NOMO-1 (cell line): ENCODE measurements around the gene RAB22A.

Experiments
- DNase-seq, 2 experiments: peaks; one replicate each; lab custom pipeline; 2025; ENCODE audit not compliant: unreplicated experiment in 2 of 2; lab: John Stamatoyannopoulos, UW

RAB22A gene, protein sequence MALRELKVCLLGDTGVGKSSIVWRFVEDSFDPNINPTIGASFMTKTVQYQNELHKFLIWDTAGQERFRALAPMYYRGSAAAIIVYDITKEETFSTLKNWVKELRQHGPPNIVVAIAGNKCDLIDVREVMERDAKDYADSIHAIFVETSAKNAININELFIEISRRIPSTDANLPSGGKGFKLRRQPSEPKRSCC

DNA sequence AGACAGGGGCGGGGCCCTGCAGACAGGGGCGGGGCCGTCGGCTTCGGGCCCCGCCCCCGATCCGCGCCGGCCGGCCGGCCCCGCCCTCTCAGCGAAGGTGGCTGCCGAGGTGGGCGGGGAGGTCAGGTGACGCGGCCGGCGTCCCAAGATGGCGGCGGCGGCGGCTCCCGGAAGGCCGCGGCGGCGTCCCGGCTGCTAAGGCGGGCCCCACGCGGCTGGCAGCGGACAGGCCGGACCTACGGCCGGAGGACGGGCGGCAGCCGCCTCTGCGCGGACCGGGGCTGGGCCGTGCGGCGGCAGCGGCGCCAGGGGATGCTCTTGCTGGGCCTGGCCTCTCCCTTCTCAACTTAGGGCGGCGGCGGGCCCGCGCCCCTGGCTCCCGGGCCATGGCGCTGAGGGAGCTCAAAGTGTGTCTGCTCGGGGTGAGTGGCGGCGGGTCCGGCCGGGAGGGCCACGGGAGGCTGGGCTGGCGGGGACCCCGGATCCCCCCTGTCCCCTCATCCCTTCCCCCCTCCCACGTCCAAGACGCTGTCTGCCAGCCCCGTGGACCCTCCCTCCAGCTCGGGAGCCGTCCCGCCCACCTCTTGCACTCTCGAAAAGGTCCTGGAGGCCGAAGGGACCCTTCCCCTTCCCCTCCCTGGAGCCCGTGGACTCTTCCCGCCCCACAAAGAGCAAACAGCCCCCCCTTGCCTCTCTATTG, at the start of gene RAB22A:
Gene RAB22A, plus strand, starts transcription at position 125 of the 700 bp plus-strand sequence. Its CDS starts 262 bp downstream, at position 387.
- DNase-seq, result peak; percentile 65 to 85

DNA sequence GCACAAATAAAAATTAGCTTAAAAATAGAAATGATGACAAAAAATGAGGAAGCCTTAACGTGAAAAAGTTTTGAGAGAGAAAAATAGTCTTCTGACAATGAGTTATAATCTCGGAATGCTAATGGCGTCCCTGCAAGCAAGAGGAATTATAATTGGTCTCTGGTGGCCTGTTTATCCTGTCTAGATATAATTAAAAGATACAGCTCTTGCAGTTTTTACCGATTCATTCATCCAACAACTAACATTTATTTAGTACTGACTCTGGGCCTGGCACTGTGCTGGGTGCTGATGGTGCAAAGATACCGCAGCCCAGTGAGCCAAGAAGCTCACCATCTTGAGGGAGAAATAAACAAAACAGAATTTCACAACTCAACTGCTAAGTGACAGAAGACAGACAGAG, 49.5 kb upstream of the RAB22A start:
- DNase-seq, result no peak

DNA sequence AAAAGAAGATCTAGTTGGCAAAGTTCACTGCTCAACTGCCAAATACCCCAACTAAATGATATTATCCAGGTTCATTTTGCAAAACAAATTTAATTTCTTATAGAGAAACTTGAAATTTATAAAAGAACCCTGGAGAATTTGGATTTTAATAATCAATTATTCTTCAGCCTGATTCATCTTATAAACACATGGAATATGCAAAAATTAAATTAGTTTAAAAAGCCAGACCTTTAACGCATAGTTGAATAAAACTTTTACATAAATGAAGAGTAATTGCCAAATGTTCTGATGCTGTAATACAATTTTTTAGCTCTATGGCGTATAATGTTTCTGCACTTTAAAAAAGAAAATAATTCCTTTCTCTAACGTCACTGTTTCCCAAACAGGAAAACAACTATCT, 47.9 kb upstream of the RAB22A start:
- DNase-seq, result no peak

DNA sequence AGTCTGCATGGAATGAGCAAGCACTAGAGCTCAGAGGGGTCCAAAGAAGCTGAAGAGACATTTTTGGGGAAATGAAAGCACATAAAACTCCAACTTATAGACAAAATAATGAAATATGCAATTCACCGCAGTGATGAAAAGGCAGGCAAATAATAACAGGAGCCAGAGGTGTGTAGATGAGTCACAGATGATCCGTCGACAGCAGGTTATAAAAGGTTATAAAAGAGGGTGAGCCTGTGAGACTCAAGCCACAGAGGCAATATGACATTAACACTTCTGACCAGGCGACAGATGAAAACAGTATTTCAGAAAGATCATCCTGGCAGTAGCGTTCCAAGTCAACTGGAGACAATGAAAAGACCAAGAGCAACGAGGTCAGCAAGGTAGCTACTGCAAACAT, 45.2 kb upstream of the RAB22A start:
- no peak for DNase-seq

DNA sequence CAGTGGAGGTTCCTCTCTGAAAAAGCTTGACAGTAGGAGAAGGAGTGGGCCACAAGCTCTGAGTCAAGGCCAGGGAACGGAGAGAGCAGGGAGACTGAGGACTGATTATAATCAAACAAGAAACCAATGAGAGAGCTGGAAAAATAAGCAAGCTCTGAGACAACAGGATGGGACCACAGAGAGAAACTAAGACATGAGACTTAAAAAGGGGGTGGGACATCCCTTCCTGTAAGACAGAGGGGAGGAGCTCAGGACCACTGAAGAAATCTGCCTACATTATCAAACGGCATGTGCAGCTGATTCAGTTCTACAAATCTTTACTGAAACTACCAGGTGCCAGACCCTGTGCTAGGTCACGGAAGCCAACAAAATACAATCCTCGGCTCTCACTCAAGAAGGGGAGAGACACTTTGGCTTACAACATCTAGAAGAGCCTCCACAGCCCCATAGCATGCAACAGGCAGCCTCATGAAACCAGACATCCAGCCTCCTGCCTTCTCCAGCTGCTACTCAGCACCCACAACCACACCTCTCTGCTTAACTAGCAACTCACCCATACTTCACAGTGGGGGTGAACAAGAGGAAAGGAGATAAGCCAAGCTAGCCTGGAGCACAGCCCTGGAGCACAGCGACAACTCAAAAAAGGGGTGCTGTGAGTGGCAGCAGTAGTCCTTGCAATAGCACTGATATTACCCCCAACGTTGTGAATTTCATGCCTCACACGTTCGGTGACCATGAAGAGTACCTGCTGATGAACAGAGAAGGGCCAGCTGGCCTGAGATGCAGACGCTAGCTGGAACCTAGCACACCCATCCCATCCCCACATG, 41.9 kb upstream of the RAB22A start:
- DNase-seq, result no peak

DNA sequence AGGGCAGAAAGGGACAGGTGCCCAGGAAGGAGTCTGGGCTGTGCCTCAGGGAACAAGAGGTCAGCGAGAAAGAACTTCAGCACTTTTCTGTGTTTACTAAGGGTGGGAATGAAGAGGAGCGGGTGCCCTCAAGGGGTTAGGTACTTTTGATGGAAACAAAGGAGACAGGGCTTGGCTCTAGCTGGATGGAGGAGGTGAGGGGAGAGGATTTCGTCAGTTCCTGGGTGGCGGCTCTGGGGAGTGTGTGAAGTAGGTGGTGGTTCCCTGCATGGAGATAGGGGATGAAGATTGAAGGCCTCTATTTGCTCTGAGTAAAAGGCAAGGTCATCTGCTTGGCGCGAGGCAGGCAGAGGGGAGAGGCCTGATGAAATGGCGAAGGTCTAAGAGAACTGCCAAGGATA, 41.1 kb upstream of the RAB22A start:
- no peak for DNase-seq

DNA sequence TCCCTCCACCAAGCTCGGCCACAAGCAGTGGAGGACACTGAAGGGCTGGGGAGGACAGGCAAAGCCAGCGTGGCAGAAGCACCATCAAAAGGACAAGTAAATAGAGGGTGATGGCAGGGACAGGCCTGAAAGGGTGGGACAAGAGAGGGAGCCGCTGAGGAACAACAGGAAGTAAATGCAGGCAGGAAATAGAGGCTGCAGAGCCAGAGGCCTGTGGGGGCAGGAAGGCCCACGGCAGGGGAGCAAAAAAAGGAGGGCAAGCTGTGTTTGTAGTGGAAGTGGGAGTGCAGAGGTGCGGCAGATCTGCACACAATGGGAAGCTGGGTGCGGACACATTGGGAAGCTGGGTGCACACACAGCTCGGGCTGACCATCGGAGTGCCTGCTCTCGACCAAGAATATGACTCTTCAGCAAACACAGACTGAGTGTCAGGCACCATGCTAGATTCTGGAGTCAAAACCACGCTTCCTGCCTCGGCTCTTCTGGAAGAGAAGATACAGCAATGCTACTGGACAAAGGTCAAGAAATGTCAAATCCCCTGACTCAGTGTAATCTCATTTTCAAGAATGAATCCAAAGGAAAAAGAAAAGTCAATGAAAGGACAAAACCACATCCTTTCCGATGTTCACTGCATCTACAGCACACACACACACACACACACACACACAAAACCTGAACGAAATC, 40.4 kb upstream of the RAB22A start:
- DNase-seq, result no peak

DNA sequence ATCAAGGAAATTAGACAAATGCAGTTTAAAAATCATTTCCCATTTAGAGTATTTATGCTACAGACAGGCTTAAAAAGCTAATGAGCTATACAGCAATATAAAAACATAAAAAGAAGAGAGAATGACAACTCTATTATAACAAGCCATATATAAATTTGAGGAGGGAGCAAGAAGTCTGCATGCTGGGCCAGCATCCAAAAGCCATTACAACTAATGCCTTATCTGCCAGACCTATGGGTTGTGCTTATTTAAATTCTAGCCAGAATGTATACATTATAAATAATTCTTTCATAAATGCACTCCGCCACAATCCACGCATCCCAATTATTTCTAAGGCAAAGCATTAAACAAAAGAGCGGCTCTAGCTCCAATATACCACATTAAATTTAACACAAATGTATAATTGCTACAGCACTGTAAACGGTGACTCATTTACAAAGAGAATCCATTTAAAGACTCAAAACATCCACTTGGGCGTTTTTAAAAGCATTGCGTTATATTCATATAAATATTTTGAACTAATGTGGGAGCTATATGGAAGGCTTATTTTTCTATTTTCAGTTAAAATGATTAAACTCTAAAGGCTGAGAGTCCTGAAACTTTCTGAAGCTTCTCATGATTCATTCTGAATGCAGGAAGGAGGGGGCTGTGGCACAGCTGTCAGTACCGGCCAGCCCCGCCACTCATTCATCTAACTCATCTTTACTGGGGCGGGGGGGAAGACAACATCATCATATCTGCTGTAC, 37.7 kb upstream of the RAB22A start:
- DNase-seq, result no peak

DNA sequence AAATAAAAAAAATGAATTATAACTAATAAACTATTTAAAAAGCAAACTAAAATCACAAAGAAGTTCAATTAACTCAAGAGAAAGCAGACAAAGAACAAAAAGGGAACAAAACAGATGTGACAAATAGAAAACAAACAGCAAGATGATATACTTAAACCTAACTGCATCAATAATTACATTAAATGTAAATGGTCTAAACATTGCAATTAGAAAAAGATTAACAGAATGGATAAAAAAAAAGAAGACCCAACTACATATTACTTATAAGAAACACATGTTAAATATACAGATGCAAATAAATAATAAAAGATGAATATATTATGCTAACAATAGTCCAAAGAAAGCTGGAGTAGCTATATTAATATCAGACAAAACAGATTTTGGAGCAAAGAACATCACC, 35.1 kb upstream of the RAB22A start:
- no peak for DNase-seq

DNA sequence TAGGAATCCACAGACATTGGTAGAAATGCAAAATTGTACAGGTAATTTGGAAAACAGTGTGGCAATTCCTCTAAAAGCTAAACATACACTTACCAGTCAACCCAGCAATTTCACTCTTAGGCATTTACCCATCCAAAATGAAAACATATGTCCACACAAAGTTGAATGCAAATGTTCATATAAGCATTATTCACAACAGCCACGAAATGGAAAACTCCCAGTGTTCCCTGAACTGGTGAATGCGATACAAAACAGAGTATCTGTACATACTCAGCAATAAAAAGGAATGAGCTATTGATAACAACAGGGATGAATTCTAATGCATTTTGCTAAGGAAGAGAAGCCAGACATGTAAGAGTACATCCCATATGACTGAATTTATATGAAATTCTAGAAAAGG, 32.4 kb upstream of the RAB22A start:
- DNase-seq, result no peak

DNA sequence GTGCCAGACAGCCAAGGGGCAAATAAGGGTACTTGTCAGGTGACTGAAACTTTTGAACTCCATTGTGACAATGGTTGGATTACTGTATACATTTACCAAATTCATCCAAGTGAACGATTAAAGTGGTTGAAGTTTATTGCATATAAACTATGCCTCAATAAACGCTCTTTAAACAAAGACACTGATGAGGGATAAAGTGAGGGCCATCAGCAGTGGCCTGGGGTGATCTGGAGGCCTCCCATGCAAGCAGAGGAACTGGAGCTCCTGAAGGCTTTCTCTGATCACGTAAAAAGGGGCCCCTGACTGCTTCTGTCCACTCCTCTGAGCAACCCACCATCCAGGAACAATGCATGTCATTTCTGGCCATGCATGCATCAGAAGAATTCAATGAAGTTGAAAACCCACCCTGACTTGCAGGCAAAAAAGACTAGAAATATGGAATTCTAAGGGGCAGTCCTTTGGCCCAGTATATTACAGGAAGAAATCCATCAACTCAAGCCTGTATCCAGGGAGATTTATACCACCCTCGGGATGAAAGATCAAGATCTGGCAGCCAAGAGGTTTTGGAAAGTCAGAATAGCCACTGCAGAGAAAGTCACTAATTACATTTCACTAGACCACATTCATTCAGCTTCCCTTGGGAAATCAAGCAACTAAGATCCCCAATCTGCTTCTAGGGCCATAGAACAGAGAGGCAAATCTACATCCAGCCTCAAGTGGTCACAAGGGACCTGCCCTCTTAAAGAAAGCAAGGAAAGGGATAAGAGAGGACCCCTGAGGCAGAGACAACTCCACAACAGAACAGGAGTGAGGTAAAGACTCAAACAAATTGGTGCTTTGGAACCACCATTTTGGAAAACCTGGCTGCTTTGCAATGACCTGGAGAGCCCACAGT, 31.7 kb upstream of the RAB22A start:
- no peak for DNase-seq

DNA sequence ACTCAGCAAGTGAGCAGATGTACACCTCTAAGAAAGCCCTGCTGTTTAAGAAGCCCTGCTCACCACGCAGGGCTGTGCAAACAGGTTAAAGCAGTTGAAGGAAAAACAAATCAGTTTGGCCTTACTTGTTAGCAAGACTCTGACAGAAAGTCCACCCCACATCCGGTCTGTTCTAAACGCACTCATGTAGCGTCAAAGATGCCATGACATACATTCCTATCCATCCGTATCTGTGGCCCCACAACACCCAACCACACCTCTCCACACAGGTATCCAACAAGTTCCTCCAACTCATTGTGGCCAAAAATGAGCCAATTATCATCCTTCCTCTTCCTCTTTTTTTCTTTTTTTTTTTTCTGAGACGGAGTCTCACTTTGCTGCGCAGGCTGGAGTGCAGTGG, 22.8 kb upstream of the RAB22A start:
- peak; percentile 35 to 41 for DNase-seq

DNA sequence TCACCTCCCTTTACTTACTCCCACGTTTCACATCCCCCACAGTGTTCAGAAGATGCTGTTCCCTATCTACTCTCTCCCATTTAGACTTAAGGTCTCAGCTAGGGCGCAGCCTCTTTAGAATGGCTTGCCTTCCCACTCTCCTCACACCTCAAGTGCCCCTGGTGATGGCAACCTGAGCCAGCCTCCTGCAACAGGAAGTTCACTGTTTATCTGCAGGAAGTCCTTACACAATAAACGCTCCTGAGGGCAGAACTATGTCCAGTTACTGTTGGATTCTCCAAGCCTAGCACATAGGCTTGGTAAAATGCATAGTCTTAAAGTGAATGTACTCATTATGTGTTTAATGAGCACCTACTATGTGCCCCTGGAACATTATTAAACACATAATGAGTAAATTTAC, 21.9 kb upstream of the RAB22A start:
- peak; percentile 21 to 49 for DNase-seq

DNA sequence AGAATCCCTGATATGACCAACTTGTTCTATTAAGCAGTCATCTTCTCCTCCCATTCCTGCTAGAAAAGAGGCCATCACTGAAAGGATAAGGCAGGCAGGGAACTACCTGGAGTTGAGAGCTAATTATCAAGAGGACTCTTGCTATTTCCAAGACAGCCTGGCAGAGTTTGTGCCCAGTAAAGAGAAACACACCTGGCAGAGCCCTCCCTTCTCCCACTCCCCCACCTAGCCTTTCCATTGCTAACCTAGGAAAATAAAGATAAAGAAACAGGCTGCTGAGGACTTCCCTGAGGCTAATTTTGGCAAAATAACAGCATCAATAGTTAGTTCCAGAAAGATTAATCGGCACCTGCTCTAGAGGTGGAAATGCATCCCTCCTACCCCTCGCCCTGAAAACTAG, 20.4 kb upstream of the RAB22A start:
- DNase-seq, result no peak

DNA sequence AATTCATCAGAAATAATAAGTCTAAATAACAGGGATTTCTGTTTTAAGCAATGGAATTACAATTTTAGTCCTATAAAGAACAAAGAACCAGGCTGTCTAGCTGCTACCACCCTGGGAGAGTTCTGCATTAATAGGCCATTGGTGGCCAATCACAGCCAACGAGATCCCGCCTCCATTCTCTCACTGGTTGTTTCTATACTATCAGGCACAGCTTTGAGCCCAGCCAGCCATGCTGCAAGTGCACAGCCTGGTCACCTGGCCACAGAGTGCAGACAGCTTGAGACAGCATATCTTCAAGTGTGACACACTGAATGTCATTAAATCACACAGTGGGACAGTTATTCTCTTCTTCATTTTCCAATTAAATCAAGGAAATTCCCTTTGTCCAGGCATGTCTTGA, 16.1 kb upstream of the RAB22A start:
- DNase-seq, result no peak

DNA sequence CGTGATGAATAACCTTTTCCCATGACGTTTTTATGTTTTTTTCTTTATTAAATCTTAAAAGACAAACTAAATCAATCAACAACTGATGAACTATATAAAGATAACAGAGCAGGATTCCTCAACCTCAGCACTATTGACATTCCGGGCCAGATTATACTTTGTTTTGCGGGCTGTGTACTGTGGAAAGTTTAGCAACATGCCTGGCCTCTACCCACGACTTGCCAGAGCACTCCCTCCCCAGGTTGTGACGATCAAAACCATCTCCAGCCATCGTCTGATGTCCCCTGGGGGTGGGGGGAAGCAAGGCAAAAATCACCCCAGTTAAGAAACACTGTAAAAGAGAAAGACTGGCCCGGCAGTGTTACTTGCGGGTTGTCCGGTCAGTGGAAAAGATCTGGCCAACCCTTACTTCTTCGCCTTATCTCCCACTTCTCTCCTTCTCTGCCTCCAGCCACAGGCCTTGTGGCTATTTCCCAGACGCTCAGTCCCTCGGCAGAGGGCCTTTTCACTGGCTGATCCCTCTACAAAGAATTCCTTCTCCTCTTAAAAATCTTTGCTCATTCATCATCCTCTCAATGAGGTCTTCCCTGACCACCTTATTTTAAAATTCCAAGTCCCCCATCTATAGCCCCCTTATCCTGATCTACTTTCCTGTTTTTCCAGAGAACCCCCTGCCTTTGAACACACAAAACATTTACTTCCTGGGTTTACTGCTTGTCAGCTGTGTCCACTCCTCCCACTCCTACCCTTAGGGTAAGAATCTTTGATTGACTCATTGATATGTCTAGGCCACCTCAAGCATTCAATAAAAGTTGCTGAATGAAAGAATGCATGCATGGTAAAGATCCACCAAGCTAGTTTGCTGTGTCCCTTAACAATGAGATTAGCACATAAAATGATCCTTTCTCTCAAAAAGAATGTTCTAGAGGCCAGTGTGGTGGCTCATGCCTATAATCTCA, 14.7 kb upstream of the RAB22A start:
- DNase-seq, result no peak

DNA sequence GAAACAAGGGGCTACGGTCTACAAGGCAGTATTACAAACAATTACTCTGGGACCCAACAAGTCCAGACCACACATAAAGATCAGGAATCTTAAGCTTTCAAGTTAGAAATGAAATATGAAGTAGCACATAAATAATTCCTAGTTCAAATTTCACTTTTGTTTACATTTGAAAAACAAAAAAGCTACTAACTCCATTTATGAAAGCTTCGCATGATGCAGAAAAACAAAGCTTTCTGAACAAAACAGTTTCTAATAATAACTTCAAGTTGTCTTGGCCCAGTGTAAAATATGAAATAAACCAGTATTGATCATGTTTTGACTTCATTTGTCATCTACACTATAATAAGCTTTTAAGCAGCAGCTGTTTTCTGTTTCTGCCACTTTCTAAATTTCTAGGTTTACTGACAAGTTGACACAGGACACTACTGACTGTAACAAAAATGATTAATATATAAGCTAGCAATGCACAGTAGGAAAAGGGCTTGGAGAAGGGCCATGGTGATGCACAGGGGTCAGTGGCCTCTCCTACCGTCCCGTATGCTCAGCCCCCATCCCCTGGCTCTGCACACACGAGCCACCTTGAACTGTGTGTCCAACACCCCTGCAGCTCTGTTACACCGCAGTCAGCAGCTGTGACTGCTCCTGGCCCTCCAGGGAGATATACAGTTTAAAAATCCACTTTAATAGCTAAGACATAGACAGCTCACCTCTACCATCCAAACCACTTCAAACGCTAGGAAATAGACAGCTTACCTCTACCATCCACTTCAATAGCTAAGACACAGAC, 13.3 kb upstream of the RAB22A start:
- DNase-seq, result no peak

DNA sequence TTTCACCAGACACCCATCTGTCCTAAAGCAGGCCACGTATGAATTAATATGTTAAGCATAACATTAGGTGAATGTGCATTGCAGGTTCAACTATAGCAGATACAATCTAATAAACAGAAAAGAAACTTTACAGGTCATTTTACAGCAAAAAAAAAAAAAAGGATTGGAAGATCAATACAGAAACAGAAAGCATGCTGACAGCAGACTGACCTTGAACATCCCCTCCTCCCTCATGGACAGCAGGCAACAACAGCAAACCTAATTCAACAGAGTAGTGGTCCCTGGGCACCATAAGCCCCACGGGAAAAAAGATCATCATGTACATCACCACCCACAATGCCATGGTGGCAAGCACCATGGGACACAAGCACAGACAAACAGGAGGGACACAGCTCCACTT, 12.1 kb upstream of the RAB22A start:
- DNase-seq, result no peak
